ENCODE data around the gene SRR. TPM values are rescaled to one million over a fixed set of nuclear protein-coding genes. Genes with fewer than 3 reads are reported as not detected.
"Not testable (repeated sequence)": the region's sequence is repeated elsewhere in the genome, so short reads cannot be mapped to it uniquely, and the experiment has no call there.

The SRR gene
- total RNA-seq, 4 donors from 2014 or later = 2.1 to 27.2 (median 5.5) TPM

- Histone ChIP-seq H3K27me3 (no peaks in the 10 kb centered on the region), H3K36me3 (no peaks in the 10 kb centered on the region), H3K4me3 (no peak overlapping the region), H3K9me3 (no peaks in the 10 kb centered on the region), H3K27ac (peak overlapping the region; percentile 74 to 81 (median 78)), H3K4me1 (peaks cover 0 to 22% (median 6%) of the 10 kb centered on the region in 4 donors)
- peak in 1 of 3 donors; percentile 39 for DNase-seq
- TF ChIP-seq POLR2A (IDR thresholded peaks at IDR 0.05) = no peak
- no peak for TF ChIP-seq CTCF (IDR thresholded peaks at IDR 0.05)
Measured at GRCh38 chr17:2264067-2264860, 39.5 kb upstream of the SRR start.

GRCh38 chr17:2265166-2265565, 38.6 kb upstream of the SRR start:
- not testable (repeated sequence) for H3K4me3 ChIP-seq, H3K36me3 ChIP-seq, H3K27me3 ChIP-seq, H3K9me3 ChIP-seq
- peak overlapping the region; percentile 74 to 81 (median 78) for H3K27ac ChIP-seq
- peaks cover 0 to 20% (median 6%) of the 10 kb centered on the region in 4 donors for H3K4me1 ChIP-seq
- peak in 1 of 3 donors; percentile 41 for DNase-seq

GRCh38 chr17:2266045-2266864, 37.5 kb upstream of the SRR start:
- Histone ChIP-seq H3K9me3 (no peaks in the 10 kb centered on the region), H3K4me3 (no peak overlapping the region), H3K36me3 (no peaks in the 10 kb centered on the region), H3K27me3 (no peaks in the 10 kb centered on the region), H3K27ac (peak overlapping the region; percentile 74 to 81 (median 78)), H3K4me1 (peaks cover 0 to 20% (median 6%) of the 10 kb centered on the region in 4 donors)
- TF ChIP-seq POLR2A (IDR thresholded peaks at IDR 0.05) = no peak
- no peak for TF ChIP-seq CTCF (IDR thresholded peaks at IDR 0.05)
- peak in 2 of 3 donors; percentile 91 to 93 for DNase-seq

GRCh38 chr17:2266865-2267228, 36.9 kb upstream of the SRR start:
- H3K9me3 ChIP-seq = no peaks in the 10 kb centered on the region
- H3K36me3 ChIP-seq = no peaks in the 10 kb centered on the region
- no peak overlapping the region for H3K4me3 ChIP-seq
- peak overlapping the region; percentile 74 to 81 (median 78) for H3K27ac ChIP-seq
- no peak for DNase-seq
- H3K27me3 ChIP-seq = no peaks in the 10 kb centered on the region
- TF ChIP-seq CTCF (IDR thresholded peaks at IDR 0.05) = no peak
- TF ChIP-seq POLR2A (IDR thresholded peaks at IDR 0.05) = no peak
- peaks cover 0 to 20% (median 6%) of the 10 kb centered on the region in 4 donors for H3K4me1 ChIP-seq

- Histone ChIP-seq H3K27ac (peak overlapping the region; percentile 74 to 81 (median 78)), H3K27me3 (no peaks in the 10 kb centered on the region), H3K4me1 (peaks cover 0 to 20% (median 6%) of the 10 kb centered on the region in 4 donors), H3K9me3 (no peaks in the 10 kb centered on the region), H3K36me3 (peaks cover 0 to 4% (median 0%) of the 10 kb centered on the region in 3 donors), H3K4me3 (no peak overlapping the region)
- TF ChIP-seq POLR2A (IDR thresholded peaks at IDR 0.05) (no peak), CTCF (IDR thresholded peaks at IDR 0.05) (no peak)
- DNase-seq = no peak
Measured at GRCh38 chr17:2267354-2267753, 36.4 kb upstream of the SRR start.

Data from Peyer's patch (tissue), 4 donors.